Hematopoietic multipotent progenitor cell treated with erythropoietin and hydrocortisone succinate and interleukin-3 and kit ligand, for 8 days (in vitro differentiated cells): ENCODE results near the gene PBX1.
"Not testable (repeated sequence)": the region's sequence is repeated elsewhere in the genome, so short reads cannot be mapped to it uniquely, and the experiment has no call there.

Source experiments
- DNase-seq: peaks from one replicate; pipeline ENCODE4 v3.0.0-alpha.2; 2015

Gene PBX1

DNA sequence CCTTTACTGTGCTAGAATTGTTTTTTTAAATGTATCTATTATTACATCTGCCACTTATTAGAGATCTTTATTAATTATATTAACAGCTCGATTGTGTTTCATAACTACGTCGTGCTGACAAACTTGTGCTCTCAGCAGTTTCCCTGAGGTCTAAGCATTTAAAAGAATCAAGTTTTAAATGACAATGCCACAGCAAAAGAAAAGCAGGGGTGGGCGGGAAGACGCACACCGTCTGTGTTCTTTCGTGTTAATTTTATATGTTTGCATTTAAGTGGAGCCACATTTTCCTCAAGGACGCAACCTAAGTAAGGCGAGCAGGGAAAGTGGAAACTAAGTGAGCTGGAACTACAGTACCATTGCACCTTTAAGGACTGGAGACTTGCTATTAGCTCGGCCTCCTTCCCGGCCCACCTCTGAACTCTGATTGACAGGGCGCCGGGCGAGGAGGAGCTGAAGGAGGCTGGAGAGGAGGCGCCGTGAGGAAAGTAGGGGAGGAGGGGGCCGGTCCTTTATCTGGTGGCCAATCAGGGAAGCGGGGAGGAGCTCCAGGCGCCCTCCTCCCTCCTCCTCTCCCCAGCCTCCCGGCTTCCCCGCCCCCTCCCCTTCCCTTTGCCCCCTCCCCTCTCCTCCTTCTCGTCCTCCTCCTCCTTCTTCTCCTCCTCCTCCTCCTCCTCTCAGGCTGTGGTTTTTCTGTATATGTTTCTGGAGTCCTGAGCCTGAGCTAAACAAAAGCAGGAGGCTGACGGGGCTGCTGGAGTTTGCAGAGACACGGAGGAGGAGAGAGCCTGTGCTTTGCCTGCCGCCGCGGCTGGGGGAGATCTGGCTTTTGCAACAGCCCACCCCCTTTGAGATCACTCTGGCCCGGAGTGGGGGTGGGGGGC is at the start of gene PBX1:
Gene PBX1 (plus strand): TSS at position 724 of the 881 bp plus-strand sequence.
- peak; percentile 97 for DNase-seq

DNA sequence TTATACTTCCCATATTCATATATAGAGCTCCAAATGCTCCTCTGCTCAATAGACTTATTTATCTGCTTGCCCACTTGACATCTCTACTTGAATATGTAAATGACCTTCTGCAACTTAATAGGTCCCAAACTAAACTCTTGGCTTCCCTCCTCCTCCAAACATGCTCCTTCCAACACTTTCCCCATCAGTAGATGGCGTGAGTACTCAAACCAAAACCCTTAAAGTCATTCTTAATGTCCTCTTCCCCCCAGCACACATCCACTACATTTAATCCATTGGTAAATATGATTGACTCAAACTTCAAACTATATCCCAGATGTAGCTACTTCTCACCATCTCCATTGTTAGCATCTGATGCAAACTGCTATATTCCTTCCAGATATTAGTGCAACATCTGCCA is 48.5 kb upstream of the PBX1 start:
- DNase-seq: peak; percentile 13

GRCh38 chr1:164511001-164511705 is 47.8 kb upstream of the PBX1 start:
- no peak for DNase-seq

DNA sequence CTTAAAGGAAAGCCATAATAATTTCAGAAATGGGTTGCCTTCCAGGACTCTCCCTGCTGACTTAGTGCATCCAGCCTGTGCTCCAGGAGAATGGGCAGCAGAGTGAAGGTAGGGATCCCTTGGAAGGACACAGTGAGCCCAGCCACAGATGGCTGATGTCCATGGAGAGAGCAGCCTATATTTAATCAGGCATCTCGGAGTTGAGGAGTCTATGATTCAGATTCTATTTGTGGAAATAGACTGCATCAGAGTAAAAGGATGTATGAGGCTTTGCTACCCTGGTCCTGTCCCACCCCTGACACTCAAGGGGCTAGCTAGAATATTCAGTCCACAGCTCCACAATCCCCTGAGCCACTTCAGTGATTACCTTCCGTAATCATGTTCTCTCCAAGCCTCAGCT is 43.8 kb upstream of the PBX1 start:
- no peak for DNase-seq

DNA sequence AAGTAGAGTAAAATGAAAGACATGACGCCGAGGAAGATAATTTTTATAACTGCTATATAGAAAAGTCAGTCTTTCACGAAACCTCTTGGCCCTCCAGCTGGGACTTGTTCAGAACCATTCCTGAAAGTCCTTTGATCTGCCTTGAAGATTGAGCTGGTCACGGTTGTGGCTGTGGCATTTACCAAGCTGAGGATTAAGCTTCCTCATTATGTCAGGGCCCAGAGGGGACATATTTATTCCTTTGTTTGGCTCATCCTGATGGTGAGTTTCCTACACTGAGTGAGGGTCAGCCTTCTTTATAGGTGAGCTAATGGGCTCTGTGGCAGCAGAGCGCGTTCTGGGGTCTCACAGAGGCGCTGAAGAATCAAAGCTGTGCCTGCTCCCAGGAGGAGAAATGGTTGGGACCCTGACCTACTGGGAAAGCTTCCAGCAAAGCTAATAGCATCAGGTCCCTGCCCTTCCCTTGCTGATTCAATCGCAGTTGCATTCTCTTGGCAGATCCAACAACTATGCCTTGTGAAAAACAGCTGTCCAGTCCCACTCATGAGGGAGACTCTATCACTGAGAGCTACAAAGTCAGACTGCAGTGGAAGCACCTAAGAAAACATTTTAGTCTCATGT is 43.2 kb upstream of the PBX1 start:
- DNase-seq: no peak

- DNase-seq: no peak
These were observed 42.4 kb upstream of the PBX1 start for GRCh38 chr1:164516591-164516990.

- DNase-seq: no peak
These were observed 40.2 kb upstream of the PBX1 start for GRCh38 chr1:164518692-164519332.

GRCh38 chr1:164519426-164519825 is 39.6 kb upstream of the PBX1 start:
- DNase-seq: no peak

DNA sequence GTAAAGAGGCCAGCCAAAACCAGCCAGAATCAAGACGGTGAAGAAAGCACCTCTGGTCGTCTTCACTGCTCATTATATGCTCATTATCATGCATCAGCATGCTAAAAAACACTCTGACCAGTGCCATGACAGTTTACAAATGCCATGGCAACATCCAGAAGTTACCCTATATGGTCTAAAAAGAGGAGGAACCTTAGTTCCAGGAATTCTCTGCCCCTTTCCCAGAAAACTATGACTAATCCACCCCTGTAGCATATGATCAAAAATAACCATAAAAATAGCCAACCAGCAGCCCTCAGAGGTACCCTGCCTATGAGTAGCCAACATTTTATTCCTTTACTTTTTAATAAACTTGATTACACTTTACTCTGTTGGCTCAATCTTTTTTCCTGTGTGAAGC is 34.2 kb upstream of the PBX1 start:
- peak; percentile 52 for DNase-seq

DNA sequence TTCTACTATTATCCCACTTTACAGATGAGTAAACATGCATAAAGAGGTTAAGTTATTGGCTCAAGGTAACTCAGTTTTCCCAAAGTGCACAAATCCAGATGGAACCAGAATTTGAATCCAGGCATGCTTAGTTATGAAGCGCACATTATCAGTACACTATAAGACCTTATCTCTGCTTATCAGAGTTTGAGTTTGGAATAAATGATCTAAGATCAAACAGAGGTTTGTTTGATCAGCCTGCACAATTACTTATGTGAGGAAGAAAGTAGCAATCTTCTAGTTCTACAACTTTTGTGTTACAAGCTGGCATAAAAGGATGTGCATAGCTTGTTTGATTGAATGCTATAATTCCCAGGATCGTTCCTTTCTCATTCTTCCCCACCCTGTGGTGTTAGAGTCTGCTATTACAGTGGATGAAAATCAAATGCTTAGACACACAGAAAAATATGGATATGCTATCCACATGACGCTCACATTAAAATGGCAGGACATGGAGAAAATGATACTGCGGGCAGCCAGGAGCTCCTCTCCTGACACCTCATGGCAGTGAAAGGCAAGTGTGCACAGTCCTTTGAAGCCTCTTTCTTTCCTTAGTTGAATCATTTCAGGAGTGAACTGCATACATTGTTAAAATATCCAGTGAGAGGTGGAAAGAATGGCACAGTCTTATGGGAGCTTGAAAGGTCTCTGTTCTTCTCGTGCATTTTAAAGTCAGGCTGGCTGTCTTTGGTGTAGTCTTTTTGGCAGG is 23.9 kb upstream of the PBX1 start:
- no peak for DNase-seq

DNA sequence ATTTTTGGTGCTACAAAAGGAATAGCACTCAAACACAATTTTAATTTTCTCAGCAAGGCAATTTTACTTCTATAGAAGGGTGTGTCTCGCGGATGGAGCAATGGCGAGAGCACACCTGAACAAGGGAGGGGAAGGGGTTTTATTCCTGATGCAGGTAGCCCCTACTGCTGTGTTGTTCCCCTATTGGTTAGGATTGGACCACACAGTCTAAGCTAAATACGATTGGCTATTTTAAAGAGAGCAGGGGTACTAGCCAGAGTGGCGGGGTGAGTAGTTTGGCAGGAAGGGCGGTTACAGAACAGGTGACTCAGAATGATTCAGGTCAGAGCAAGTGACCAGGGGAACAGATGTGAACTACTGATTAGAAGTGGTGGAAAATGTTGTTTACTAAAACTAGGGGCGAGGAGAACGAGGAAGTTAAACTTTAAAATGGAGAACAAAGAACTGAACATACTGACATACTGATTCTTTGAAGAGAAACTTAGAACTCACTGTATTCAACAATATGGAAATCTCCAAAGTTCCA is 6.5 kb upstream of the PBX1 start:
- not testable (repeated sequence) for DNase-seq

DNA sequence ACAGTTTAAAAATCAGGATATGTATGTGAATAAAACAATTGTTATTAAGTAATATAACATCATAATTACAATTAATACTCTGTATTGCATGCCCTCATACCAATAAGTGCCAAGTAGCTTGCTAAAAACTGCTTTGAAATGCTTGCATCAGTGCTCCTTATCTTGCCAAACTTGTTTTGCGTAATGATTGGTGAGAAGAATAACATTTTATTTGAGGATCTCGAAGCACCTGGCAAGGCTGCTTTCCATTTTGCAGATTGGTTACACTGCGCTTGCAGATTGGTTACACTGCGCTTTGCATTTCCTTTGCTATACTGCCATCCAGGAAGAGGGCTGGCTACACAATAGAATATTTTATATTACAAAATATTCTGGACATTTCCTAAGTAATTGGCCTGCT is 1.7 kb upstream of the PBX1 start:
- DNase-seq: no peak

DNA sequence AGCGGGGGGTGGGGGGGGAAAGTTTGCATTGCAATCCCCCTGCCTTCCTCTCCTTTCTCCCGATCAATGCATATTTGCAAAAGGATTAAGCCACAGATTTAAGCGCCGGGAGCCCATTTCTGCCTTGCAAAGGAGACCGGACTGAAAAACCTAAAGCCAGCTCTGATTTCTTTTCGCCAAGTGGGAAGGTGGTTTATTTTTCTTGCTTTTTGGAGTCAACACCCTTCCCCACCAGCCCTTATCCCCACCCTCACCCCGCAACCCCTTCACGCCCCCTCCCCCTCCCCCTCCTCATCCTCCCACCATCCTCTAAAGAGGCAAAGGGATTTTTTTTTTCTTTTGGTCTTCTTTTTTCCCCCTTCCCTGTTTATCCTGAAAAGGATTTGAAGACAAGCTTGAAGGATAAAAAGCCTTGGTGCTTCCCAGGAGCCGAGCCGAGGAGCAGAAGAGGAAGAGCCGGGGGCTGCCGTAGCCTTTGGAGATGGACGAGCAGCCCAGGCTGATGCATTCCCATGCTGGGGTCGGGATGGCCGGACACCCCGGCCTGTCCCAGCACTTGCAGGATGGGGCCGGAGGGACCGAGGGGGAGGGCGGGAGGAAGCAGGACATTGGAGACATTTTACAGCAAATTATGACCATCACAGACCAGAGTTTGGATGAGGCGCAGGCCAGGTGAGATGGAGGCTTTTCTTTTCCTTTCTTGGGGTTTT is 513 bp downstream of the PBX1 start:
- no peak for DNase-seq

- peak; percentile 25 for DNase-seq
These were observed 1.1 kb downstream of the PBX1 start for GRCh38 chr1:164560121-164560541.

DNA sequence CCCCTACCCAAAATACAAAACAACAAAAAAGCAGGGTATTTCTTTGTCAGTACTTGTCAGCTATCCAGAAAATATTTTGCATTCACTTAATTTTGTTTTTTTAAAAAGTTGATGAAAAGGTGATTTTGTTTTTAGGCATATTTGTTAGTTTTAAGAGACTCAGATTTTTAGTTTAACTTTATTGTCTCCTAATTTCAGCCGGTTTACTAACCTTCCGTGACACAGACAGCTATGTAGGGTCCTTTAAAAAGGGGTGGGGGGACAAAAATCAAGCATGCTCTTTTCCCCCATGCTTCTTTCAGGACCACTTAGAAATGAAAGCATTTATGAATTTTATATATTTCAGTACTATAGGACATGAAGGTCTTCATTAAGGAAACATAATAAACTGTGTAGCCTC is 1.6 kb downstream of the PBX1 start:
- peak; percentile 9 for DNase-seq

- DNase-seq: peak; percentile 11
These were observed 2.0 kb downstream of the PBX1 start for GRCh38 chr1:164561007-164561406.

- DNase-seq: peak; percentile 2
These were observed 2.5 kb downstream of the PBX1 start for GRCh38 chr1:164561472-164561871.

DNA sequence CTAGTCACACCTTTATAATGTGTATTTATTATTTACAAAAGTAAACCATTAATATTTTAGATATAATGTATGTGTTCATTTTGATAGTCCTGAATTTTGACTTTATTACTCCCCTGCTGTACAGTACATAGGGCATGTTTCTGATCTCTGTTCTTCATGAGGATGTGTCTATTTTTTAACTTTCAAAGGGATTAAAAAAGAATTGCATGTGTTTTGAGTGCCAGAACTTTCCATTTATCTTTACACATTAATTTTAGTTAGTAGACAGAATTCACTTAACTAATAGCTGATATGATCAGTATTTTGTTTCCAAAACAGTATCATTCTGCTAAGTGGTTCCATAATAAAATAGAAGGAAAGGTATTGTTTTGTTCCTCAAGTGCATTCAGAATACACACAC is 3.1 kb downstream of the PBX1 start:
- DNase-seq: no peak

GRCh38 chr1:164562511-164562910 is 3.5 kb downstream of the PBX1 start:
- no peak for DNase-seq

- DNase-seq: no peak
These were observed 4.0 kb downstream of the PBX1 start for GRCh38 chr1:164562947-164563520.

GRCh38 chr1:164563721-164564360 is 4.9 kb downstream of the PBX1 start:
- no peak for DNase-seq
